SKM-1 treated with dmso at 0.1 percent for 144 hours (cell line): ENCODE results near the gene ZRANB1.

Experiments used
- DNase-seq: peaks from one replicate; lab custom pipeline; 2025; ENCODE audit not compliant: unreplicated experiment; lab: John Stamatoyannopoulos, UW

ZRANB1 gene

DNA sequence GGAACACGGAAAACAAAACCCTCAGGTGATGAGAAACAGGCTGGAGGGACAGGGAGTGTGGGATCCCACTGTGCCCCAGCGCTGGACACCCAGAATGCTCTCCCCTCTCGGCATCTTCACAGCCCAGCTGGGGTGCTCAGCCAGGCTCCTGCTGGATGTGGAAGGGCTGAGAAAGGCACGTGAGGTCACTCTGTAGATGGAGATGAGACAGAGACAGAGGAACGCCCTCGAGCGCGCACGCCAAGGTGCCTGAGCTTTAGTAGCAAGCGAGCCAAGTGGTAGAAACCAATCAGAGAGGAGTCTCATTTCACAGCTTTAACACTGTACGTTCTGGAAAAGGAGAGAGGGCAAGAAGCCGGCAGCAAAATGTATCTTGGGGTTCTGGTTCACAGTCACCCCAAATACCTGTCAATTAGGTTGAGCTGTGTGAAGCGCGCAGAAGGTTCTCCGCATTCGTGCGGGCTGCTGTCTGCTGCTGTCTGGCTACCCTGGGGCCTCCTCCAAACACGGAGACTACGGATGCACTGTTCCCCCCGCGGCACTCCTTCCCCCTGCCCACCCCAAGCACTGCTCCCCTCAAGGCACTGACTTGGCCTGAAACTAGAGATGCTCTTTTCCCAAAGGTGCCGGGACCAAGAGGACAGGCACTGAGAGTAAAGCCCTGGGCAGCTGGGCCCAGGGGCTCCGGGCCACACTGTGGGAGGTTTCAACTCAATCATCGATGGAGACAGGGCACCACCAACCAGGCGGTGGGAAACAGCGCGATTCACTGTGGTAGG is 91.4 kb downstream of the ZRANB1 start:
- DNase-seq: no peak

- no peak for DNase-seq
Measured at GRCh38 chr10:125034675-125035074, 92.8 kb downstream of the ZRANB1 start.

DNA sequence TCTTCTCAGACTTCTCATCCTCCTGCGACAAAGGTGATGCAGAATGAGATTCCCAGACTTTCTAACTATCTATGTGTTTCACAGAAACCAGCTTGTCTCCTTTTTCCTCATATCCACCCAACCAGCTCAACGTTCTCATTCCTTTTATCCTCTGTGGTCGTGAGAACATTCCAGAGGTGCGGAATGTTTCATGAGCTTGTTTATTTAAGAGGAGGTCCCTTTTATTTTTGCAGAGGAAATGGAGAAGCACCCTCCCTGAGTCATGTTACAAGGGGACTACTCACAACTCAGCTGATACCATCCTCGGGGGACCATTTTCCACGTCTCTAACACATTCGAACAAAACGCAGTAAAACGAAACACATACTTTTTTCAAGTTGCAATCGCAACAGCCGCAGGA is 93.2 kb downstream of the ZRANB1 start:
- DNase-seq: no peak

GRCh38 chr10:125035588-125036295 is 93.8 kb downstream of the ZRANB1 start:
- DNase-seq: no peak

- DNase-seq: no peak
Measured at GRCh38 chr10:125037145-125037877, 95.4 kb downstream of the ZRANB1 start.
